Mammary epithelial cell (primary cell): ENCODE measurements around the gene OTX1.
"Not testable (repeated sequence)": the region's sequence is repeated elsewhere in the genome, so short reads cannot be mapped to it uniquely, and the experiment has no call there.

Experiments
- CTCF ChIP-seq, 2 donors: IDR thresholded peaks in 1 of 2; conservative IDR thresholded peaks in 1 of 2; 2 replicates each; pipeline ENCODE4 v1.5.1; 2011 to 2012; ENCODE audit warnings: inconsistent platforms in 2 of 2, low read length in 2 of 2, mild to moderate bottlenecking in 2 of 2, control low read depth in 1 of 2, low read depth in 1 of 2; ENCODE audit not compliant: insufficient read depth in 1 of 2; ENCODE audit errors: extremely low read depth in 1 of 2
- EZH2 ChIP-seq: IDR thresholded peaks from 2 replicates; pipeline ENCODE4 v1.6.1; 2012; ENCODE audit warnings: low read length, inconsistent platforms, borderline replicate concordance

- not testable (repeated sequence) for TF ChIP-seq CTCF (conservative IDR thresholded peaks at IDR 0.05 in 1 of 2, IDR thresholded peaks at IDR 0.05 in 1 of 2; ENCODE audit: extremely low read depth in 1 of 2, insufficient read depth in 1 of 2, low read depth in 1 of 2, low read length in 2 of 2); EZH2
These were observed 30.9 kb upstream of the OTX1 start for GRCh38 chr2:63019686-63020085.
